ENCODE results near the gene IBTK. TPM values are rescaled to one million over a fixed set of nuclear protein-coding genes. Genes with fewer than 3 reads are reported as not detected.

Gene IBTK
- total RNA-seq, 2 donors from 2014 or later: 19.0 to 26.5 TPM

DNA sequence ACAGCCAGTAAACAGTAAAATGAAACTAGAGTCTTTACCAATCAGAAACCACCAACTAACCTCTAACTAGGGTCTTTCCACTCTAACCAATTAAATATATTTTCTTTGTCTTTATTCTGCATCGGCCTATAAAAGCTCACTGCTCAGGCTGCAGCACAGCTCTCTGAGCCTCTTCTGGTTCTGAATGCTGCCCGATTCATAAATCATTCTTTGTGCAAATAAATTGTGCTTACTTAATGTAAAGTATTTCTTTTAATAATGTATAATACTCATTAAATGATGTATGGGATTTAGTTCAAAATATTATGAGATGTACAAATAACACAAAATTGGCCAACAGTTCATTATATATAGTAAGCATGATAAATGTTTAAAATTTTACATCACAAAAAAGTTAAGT, 7.9 kb downstream of the IBTK start:
- H3K27ac ChIP-seq: no peak overlapping the region
- intact Hi-C loops (cut with DNase I): no loop called here
- H3K27me3 ChIP-seq (replicated peaks; ENCODE audit: insufficient read depth): no peaks in the 10 kb centered on the region
- no peak for DNase-seq (ENCODE audit: low spot score)
- TF ChIP-seq, protein P1, sequence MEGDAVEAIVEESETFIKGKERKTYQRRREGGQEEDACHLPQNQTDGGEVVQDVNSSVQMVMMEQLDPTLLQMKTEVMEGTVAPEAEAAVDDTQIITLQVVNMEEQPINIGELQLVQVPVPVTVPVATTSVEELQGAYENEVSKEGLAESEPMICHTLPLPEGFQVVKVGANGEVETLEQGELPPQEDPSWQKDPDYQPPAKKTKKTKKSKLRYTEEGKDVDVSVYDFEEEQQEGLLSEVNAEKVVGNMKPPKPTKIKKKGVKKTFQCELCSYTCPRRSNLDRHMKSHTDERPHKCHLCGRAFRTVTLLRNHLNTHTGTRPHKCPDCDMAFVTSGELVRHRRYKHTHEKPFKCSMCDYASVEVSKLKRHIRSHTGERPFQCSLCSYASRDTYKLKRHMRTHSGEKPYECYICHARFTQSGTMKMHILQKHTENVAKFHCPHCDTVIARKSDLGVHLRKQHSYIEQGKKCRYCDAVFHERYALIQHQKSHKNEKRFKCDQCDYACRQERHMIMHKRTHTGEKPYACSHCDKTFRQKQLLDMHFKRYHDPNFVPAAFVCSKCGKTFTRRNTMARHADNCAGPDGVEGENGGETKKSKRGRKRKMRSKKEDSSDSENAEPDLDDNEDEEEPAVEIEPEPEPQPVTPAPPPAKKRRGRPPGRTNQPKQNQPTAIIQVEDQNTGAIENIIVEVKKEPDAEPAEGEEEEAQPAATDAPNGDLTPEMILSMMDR (IDR thresholded peaks at IDR 0.05): no peak
- TF ChIP-seq POLR2AphosphoS5 (IDR thresholded peaks at IDR 0.05): no peak
- TF ChIP-seq POLR2A (IDR thresholded peaks at IDR 0.05): no peak
- no peaks in the 10 kb centered on the region for H3K4me1 ChIP-seq (replicated peaks)
- H3K36me3 ChIP-seq: no peaks in the 10 kb centered on the region
- 95% methylated on average over 2 of the region's 2 CpGs for WGBS
- no peak overlapping the region for H3K4me3 ChIP-seq
- no peaks in the 10 kb centered on the region for H3K9me3 ChIP-seq

DNA sequence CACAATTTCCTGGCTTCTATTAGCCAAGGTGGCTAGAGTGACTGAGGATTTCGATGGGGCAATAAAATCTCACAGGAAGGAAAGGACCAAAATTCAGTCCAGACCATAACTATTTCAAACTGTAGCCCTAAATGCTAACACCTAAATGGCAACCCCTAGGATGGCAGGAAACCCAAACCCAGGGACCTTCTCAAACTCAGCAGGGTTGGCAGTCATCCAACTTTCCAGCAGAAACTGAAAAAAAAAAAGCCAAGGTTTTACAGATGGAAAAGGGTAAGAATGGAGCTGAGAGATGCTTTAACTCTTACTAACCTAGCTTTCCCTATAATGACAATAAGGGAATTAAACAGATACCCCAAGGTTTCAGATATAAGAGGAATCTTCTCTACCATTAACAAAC, 10.5 kb downstream of the IBTK start:
- H3K4me1 ChIP-seq (replicated peaks): no peaks in the 10 kb centered on the region
- WGBS: 63% methylated on average over 1 of the region's 1 CpG
- no peak overlapping the region for H3K27ac ChIP-seq
- no peaks in the 10 kb centered on the region for H3K27me3 ChIP-seq (replicated peaks; ENCODE audit: insufficient read depth)
- TF ChIP-seq POLR2A (IDR thresholded peaks at IDR 0.05) (no peak), POLR2AphosphoS5 (IDR thresholded peaks at IDR 0.05) (no peak)
- TF ChIP-seq, protein P1 (IDR thresholded peaks at IDR 0.05): no peak
- H3K9me3 ChIP-seq: no peaks in the 10 kb centered on the region
- no peaks in the 10 kb centered on the region for H3K36me3 ChIP-seq
- no peak for DNase-seq (ENCODE audit: low spot score)
- intact Hi-C loops (cut with DNase I): no loop called here
- no peak overlapping the region for H3K4me3 ChIP-seq

DNA sequence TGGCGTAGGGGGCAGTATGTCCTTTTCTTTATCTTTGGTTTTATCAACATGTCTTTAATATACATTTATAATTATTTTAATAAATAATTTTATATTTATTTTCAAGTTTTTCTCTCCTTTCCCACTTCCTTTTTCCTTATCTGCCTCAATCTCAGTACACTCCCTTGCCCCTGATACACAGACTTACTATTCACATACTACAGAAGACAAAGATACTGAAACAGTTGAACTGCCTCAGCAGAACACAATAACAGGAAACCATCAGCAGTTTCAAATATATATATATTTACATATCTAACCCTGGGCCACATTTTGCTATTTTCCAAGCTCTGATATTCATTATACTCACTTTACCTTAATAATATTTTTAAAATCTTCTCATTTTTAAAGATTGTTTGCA, 19.8 kb downstream of the IBTK start:
- Histone ChIP-seq H3K4me1 (replicated peaks) (no peaks in the 10 kb centered on the region), H3K27ac (no peak overlapping the region), H3K4me3 (no peak overlapping the region), H3K27me3 (replicated peaks; ENCODE audit: insufficient read depth) (no peaks in the 10 kb centered on the region), H3K36me3 (no peaks in the 10 kb centered on the region), H3K9me3 (no peaks in the 10 kb centered on the region)
- WGBS: 93% methylated on average over 1 of the region's 1 CpG
- TF ChIP-seq, protein P1 (IDR thresholded peaks at IDR 0.05): no peak
- no peak for TF ChIP-seq POLR2AphosphoS5 (IDR thresholded peaks at IDR 0.05)
- no peak for TF ChIP-seq POLR2A (IDR thresholded peaks at IDR 0.05)
- intact Hi-C loops (cut with DNase I): no loop called here
- no peak for DNase-seq (ENCODE audit: low spot score)

DNA sequence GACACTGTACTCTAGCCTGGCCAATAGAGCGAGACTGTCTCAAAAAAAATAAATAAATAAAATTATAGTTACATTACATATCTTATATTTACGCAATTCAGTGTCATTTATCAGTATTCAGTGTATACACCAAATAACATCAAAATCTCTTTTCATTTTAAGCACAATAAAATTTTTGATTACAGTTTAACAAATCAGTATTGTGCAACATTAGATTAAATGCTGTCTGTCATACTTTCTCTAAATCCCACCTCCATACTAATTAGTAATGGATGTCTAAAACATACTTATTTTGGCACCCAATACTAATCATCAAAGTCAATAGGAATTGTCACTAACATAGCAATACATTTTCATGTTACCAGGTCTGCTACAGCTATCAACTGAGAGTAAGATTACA, 27.4 kb downstream of the IBTK start:
- intact Hi-C loops (cut with DNase I): no loop called here
- DNase-seq (ENCODE audit: low spot score): no peak
- no peaks in the 10 kb centered on the region for H3K4me1 ChIP-seq (replicated peaks)
- TF ChIP-seq POLR2A (IDR thresholded peaks at IDR 0.05) (no peak), POLR2AphosphoS5 (IDR thresholded peaks at IDR 0.05) (no peak)
- TF ChIP-seq, protein P1 (IDR thresholded peaks at IDR 0.05): no peak
- H3K27me3 ChIP-seq (replicated peaks; ENCODE audit: insufficient read depth): no peaks in the 10 kb centered on the region
- no peak overlapping the region for H3K27ac ChIP-seq
- no peaks in the 10 kb centered on the region for H3K36me3 ChIP-seq
- no peak overlapping the region for H3K4me3 ChIP-seq
- no peaks in the 10 kb centered on the region for H3K9me3 ChIP-seq
- 96% methylated on average over 2 of the region's 2 CpGs for WGBS

DNA sequence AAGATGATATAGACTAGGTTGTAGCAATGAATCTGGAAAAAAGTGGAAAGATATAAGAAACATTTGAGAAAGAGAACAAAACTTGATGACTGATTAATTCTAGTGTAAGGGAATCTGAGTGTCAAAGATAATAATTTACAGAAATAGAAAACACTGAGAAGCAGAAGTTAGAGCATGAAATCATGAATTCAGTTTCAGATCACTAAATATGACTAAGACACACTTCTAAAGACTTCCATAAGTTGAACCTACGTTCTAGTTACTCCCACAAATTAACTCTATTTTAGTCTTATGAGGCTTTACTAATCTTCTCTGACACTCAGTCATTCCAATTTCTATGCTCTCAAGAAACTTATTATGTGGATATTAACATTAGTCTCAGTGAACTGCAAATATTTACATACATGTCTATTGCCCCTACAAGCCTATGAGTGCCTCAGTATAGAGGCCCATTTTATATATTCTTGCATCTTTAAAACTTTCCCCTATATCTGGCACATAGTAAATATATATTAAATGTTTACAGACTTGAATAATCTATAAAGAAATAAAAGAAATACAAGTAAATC, 30.4 kb downstream of the IBTK start:
- TF ChIP-seq POLR2AphosphoS5 (IDR thresholded peaks at IDR 0.05) (no peak), POLR2A (IDR thresholded peaks at IDR 0.05) (no peak)
- TF ChIP-seq, protein P1 (IDR thresholded peaks at IDR 0.05): no peak
- H3K4me3 ChIP-seq: no peak overlapping the region
- H3K9me3 ChIP-seq: no peaks in the 10 kb centered on the region
- no peaks in the 10 kb centered on the region for H3K4me1 ChIP-seq (replicated peaks)
- no peak overlapping the region for H3K27ac ChIP-seq
- 79% methylated on average over 1 of the region's 1 CpG for WGBS
- H3K27me3 ChIP-seq (replicated peaks; ENCODE audit: insufficient read depth): no peaks in the 10 kb centered on the region
- DNase-seq (ENCODE audit: low spot score): no peak
- intact Hi-C loops (cut with DNase I): no loop called here
- no peaks in the 10 kb centered on the region for H3K36me3 ChIP-seq

Data from prostate gland (tissue), 2 donors.